Upper lobe of right lung (tissue), 1 donor: ENCODE results near the gene HIVEP3. TPM values are rescaled to one million over a fixed set of nuclear protein-coding genes. Genes with fewer than 3 reads are reported as not detected.

Experiments used
- ATAC-seq: fragments of 200-7000 bp; cut with Tn5 transposase; one replicate; pipeline ENCODE4 v1.9.1; 2020; ENCODE audit warnings: mild to moderate bottlenecking, moderate library complexity
- DNase-seq: peaks from one replicate; pipeline ENCODE4 v3.0.0-alpha.2; 2020
- H3K27ac ChIP-seq: fragments of 200-600 bp; one replicate; pipeline ENCODE4 v1.8.0; 2022
- H3K27me3 ChIP-seq: fragments of 200-600 bp; one replicate; pipeline ENCODE4 v1.8.0; 2022; ENCODE audit warnings: mild to moderate bottlenecking
- H3K36me3 ChIP-seq: fragments of 200-600 bp; one replicate; pipeline ENCODE4 v1.8.0; 2022
- H3K4me1 ChIP-seq: fragments of 200-600 bp; one replicate; pipeline ENCODE4 v1.8.0; 2022
- H3K4me3 ChIP-seq: fragments of 200-600 bp; one replicate; pipeline ENCODE4 v1.8.0; 2022; ENCODE audit warnings: mild to moderate bottlenecking
- H3K9me3 ChIP-seq: fragments of 200-600 bp; one replicate; pipeline ENCODE4 v1.8.0; 2022
- intact Hi-C: fragments of 100-400 bp; cut with DNase I; formaldehyde crosslinking; loops from one replicate; pipeline ENCODE4 v1.11.0; 2022
- total RNA-seq: library from RNA; stranded (reverse); fragmentation: NEBNext Ultra II Directional; extraction: Animal tissue kit (Norgen Biotek cat#: 25700); gene quantifications from one replicate; pipeline ENCODE4 v1.2.1, GENCODE V29; 2021
- TF ChIP-seq, protein P1 (sequence below): fragments of 200-600 bp; IDR thresholded peaks from one replicate; pipeline ENCODE4 v1.8.0; 2022; ENCODE audit warnings: antibody characterized with exemption
- donor health status: DM: no; HTN: yes; CAD: no; lungs with severe emphysema.

Gene HIVEP3
- total RNA-seq, 1 donor from 2014 or later = 16.6 TPM

DNA sequence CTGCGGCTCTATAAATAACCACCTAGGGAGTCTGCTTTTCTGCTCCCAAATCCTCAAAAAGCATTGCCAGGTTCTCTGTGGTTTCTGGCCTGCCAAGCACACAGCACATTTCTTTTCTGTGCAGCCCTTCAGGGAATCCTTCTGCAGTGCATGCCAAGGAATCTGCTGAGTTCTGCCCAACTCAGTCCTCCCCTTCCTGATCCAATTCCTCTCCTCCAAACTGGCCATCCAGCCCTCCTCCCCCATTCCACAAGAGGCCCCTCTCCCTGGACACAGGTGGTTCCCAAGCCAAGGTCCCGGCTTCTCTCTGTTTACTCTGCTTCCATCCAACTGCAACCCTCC is 61.8 kb downstream of the HIVEP3 start:
- Histone ChIP-seq H3K27me3 (no peaks in the 10 kb centered on the region), H3K4me1 (peaks cover 6% of the 10 kb centered on the region), H3K36me3 (no peaks in the 10 kb centered on the region), H3K27ac (no peak overlapping the region), H3K4me3 (no peak overlapping the region), H3K9me3 (no peaks in the 10 kb centered on the region)
- no peak for ATAC-seq
- intact Hi-C loops = no loop called here
- DNase-seq = no peak
- TF ChIP-seq, protein P1, sequence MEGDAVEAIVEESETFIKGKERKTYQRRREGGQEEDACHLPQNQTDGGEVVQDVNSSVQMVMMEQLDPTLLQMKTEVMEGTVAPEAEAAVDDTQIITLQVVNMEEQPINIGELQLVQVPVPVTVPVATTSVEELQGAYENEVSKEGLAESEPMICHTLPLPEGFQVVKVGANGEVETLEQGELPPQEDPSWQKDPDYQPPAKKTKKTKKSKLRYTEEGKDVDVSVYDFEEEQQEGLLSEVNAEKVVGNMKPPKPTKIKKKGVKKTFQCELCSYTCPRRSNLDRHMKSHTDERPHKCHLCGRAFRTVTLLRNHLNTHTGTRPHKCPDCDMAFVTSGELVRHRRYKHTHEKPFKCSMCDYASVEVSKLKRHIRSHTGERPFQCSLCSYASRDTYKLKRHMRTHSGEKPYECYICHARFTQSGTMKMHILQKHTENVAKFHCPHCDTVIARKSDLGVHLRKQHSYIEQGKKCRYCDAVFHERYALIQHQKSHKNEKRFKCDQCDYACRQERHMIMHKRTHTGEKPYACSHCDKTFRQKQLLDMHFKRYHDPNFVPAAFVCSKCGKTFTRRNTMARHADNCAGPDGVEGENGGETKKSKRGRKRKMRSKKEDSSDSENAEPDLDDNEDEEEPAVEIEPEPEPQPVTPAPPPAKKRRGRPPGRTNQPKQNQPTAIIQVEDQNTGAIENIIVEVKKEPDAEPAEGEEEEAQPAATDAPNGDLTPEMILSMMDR = no peak

DNA sequence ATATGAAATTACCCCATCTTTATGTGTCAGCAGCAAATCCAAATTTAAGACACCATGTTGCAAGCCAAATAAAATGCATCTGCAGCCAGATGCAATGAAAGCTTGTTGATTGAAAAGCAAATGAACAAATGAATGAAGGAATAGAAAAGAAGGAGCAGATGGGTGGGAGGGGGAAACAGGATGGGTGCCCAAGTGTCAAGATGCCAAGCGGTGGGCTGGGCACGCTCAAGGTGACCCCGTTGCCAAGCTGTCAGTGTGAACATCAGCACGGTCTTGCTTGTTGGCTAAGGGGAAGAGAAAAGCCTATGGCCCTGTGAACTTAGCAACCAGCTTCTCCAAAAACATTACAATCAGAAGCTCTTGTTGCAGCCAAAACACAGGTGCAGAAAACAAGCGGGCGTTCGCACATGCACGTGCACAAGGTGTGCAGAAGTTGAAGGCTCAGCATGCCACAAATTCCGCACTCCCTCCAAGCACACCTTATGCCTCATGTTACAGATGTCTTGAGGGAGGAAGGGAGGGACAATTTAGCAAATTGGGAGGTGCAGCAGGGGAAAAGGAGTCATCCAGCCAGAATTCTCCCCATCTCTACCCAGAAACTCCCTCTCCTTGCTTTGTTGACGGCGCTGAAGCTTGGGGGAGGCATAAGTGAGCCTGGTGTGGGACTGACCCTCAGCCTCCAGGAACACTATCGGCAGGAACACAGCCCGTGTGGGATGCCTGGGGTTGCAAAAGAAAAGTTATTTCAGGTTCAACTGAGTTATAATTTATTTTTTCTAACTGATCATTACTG is 62.4 kb downstream of the HIVEP3 start:
- H3K36me3 ChIP-seq = no peaks in the 10 kb centered on the region
- DNase-seq (no peak), ATAC-seq (no peak)
- no peak overlapping the region for H3K27ac ChIP-seq
- intact Hi-C loops = no loop called here
- no peaks in the 10 kb centered on the region for H3K9me3 ChIP-seq
- peaks cover 6% of the 10 kb centered on the region for H3K4me1 ChIP-seq
- H3K4me3 ChIP-seq = no peak overlapping the region
- TF ChIP-seq, protein P1 = no peak
- H3K27me3 ChIP-seq = no peaks in the 10 kb centered on the region

DNA sequence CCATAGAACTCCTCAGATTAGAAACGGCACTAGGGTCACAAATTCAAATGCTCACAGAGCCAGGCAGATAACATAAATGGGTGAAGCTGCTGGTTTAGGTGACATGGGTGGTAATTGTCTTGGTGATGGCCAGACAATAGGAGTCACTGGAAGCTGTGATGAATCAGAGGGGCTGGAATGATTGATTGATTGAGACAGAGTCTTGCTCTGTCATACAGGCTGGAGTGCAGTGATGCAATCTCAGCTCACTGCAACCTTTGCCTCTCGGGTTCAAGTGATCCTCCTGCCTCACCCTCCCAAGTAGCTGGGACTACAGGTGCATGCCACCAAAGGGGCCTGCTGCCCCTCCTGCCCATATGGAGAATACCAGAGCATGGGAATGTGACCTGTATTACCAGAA is 63.0 kb downstream of the HIVEP3 start:
- TF ChIP-seq, protein P1 = no peak
- no peak for ATAC-seq
- Histone ChIP-seq H3K27me3 (no peaks in the 10 kb centered on the region), H3K36me3 (no peaks in the 10 kb centered on the region), H3K4me1 (peaks cover 6% of the 10 kb centered on the region), H3K27ac (no peak overlapping the region), H3K4me3 (no peak overlapping the region), H3K9me3 (no peaks in the 10 kb centered on the region)
- DNase-seq = no peak
- intact Hi-C loops = no loop called here

DNA sequence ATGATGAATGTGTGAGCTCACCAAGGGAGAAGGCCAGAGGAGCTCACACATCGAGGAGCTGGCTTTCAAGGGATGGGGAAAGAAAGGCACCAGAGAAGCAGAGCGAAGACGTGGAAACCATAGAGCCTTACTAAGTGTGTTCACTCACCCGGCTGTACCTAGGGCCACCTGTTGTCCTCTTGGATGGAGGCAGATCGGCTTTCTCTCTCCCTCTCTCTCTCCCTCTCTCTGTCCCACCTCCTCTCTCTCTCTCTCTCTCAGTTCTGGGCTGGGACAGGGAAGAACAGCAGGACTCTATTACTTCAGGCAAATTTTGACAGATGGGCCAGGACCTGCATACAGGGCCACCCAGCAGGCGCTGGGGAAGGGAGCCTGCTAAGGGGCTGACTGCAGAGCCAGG is 64.8 kb downstream of the HIVEP3 start:
- DNase-seq = no peak
- H3K4me1 ChIP-seq = peaks cover 9% of the 10 kb centered on the region
- TF ChIP-seq, protein P1 = no peak
- H3K27me3 ChIP-seq = no peaks in the 10 kb centered on the region
- ATAC-seq = no peak
- H3K36me3 ChIP-seq = no peaks in the 10 kb centered on the region
- intact Hi-C loops = no loop called here
- H3K9me3 ChIP-seq = no peaks in the 10 kb centered on the region
- no peak overlapping the region for H3K4me3 ChIP-seq
- H3K27ac ChIP-seq = no peak overlapping the region

DNA sequence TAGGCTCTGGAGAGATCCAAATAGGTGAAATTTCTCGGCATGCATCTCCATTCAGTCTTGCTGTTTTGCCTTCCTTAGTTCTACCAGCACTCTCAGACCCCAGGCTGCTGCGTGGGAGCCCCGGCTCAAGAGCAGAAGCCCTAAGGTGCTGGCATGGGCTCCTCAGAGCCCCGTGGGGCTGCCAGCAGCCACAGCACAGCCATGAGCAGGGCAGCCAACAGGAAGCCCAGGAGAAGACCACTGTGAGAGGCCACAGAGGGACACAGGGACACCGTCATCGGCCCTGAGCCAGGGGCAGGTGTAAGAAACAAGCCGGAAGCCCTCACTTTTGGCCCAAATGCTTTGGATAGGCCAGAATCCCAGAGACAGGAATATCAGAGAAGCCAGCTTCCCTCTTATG is 66.6 kb downstream of the HIVEP3 start:
- H3K9me3 ChIP-seq = no peaks in the 10 kb centered on the region
- no peaks in the 10 kb centered on the region for H3K27me3 ChIP-seq
- H3K36me3 ChIP-seq = no peaks in the 10 kb centered on the region
- no peak overlapping the region for H3K4me3 ChIP-seq
- peaks cover 26% of the 10 kb centered on the region for H3K4me1 ChIP-seq
- no peak for ATAC-seq
- no peak overlapping the region for H3K27ac ChIP-seq
- TF ChIP-seq, protein P1 = no peak
- no peak for DNase-seq
- intact Hi-C loops = no loop called here

DNA sequence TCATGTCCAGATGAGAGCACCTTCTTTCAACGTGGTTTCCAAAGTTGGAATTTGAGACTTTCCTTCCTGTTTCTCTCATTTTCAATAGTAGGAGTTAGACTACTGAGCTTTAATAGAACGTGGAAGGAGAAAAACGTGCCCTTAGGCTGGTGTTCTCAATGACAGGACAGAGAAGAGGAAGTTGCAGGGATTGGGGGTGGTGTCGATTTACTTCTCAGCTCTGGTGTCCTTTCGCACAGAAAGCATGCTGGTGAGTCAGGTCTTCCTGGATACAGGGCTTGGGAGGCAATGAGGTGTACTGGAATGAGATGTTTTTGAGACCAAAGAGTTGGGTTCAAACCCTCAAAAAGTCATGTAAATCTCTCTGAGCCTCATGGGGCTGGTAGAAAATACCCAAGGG is 67.1 kb downstream of the HIVEP3 start:
- H3K4me3 ChIP-seq = no peak overlapping the region
- peaks cover 26% of the 10 kb centered on the region for H3K4me1 ChIP-seq
- H3K27me3 ChIP-seq = no peaks in the 10 kb centered on the region
- no peaks in the 10 kb centered on the region for H3K36me3 ChIP-seq
- TF ChIP-seq, protein P1 = no peak
- DNase-seq (no peak), ATAC-seq (peak; percentile 85)
- intact Hi-C loops = no loop called here
- H3K9me3 ChIP-seq = no peaks in the 10 kb centered on the region
- no peak overlapping the region for H3K27ac ChIP-seq
